COLO668 (cell line): ENCODE measurements around the gene ADAMTS9.
A peak's percentile ranks its signal among the peaks of the same experiment; 100 is the strongest.

Experiments used
- DNase-seq: peaks from one replicate; lab custom pipeline; 2025; ENCODE audit not compliant: unreplicated experiment; lab: John Stamatoyannopoulos, UW

ADAMTS9 gene

GRCh38 chr3:64655160-64655559 is 32.6 kb downstream of the ADAMTS9 start:
- no peak for DNase-seq

GRCh38 chr3:64654013-64654412 is 33.8 kb downstream of the ADAMTS9 start:
- no peak for DNase-seq

- DNase-seq, result no peak
These were observed 34.7 kb downstream of the ADAMTS9 start for GRCh38 chr3:64653101-64653500.

- DNase-seq, result no peak
These were observed 36.0 kb downstream of the ADAMTS9 start for GRCh38 chr3:64651741-64652241.

GRCh38 chr3:64651303-64651702 is 36.5 kb downstream of the ADAMTS9 start:
- no peak for DNase-seq

- no peak for DNase-seq
These were observed 37.1 kb downstream of the ADAMTS9 start for GRCh38 chr3:64650715-64651114.

GRCh38 chr3:64650096-64650622 is 37.6 kb downstream of the ADAMTS9 start:
- peak; percentile 32 for DNase-seq

DNA sequence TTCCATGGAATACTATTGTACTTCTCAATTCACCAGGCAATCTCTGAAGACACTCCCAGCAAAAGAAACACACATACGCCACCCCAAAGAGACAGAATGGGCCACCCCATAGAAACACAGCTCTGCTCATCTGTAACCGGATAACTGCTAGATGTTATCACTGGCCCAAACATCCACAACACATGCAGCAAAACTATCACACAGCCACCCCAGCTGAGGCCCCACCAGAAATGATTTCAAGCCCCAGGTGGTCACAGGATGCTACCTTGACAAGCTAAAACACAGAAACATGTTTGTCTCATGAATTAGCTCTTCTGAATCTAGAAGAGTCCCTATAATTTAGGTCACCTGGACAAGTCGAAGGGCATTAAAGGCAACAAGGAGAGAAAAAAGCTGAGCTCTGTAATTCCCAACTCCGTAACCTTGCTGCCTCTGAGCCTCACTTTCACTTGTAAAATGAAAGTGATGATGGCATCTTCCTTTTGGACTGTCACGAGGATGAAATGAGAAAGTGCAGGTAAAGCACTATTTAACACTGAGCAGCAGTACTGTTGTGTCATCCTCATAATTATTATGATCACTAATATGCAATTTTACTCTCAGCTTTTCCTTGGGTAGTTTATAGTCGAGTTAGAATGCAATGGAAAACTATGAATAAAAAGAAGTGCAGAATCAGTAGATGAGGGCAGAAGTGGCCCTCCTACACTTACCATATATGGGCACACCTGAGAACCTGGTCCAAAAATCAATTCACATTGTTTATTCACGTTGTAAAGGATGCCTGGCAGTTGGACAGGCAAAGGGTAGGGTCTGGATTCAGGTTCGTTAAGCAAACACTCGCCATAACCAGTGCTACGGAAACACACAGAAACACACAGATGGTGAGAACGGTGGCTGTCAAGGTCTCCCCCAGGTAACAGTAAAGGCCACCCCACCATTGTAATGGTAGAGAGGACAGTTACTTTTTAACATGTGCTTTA is 38.6 kb downstream of the ADAMTS9 start:
- peak; percentile 1 for DNase-seq

DNA sequence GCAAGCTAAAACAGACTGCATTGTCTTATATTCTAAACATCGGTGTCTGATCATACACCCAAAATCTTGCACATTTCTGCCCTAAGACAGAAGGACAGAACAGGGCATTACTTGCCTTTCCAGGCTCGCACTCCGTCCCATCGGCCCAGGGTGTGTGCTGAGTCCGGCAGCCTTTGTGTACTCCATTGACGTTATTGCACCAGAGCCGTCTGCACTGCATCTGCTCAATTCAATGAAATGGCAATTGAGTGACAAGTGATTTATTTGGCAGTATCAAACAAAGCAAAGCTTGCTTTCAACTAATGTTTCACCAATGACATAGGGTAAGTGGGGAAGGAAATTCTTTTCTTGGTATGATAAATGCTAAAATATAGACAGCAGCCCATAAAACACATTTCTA is 40.0 kb downstream of the ADAMTS9 start:
- DNase-seq, result no peak

DNA sequence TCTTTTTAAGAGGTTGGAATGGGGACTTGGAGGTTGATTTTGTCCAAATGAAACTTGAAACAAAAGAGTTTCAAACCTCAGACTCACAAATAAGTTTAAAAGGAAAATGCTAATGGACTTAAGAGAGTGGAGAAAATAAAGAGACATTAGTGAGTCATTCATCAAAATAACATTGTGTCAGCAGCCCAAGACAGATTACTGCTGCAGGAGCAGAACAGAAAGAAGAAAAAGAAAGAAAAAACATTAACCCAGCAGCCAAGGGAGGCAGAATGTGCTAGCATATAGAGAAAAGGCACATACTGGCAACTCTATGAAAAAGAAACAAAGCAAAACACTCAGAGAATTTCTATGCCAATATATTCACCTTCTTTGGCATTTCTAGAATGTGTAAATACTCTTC is 42.6 kb downstream of the ADAMTS9 start:
- DNase-seq, result no peak

DNA sequence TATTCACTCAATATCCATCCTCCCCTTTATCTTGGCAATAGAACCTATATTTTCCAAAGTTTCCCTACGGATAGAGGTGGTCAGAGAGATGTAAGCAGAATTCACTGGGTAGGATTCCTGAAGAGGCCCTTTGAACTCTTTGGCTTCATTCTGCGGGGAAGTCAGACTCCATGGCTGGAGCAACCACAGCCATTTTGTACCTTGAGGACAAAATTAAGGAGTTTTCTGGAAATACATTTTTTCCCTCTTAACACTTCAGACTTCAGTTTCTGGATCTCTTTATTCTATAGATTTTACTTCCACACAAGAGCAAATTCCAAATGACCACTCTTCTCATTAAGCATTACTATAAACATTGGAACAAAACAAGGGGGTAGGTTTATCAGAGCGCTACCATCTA is 43.3 kb downstream of the ADAMTS9 start:
- DNase-seq, result no peak

GRCh38 chr3:64642327-64643151 is 45.3 kb downstream of the ADAMTS9 start:
- no peak for DNase-seq

- no peak for DNase-seq
These were observed 48.8 kb downstream of the ADAMTS9 start for GRCh38 chr3:64638981-64639481.

- no peak for DNase-seq
These were observed 49.3 kb downstream of the ADAMTS9 start for GRCh38 chr3:64638511-64638910.

- no peak for DNase-seq
These were observed 53.4 kb downstream of the ADAMTS9 start for GRCh38 chr3:64634417-64634816.

DNA sequence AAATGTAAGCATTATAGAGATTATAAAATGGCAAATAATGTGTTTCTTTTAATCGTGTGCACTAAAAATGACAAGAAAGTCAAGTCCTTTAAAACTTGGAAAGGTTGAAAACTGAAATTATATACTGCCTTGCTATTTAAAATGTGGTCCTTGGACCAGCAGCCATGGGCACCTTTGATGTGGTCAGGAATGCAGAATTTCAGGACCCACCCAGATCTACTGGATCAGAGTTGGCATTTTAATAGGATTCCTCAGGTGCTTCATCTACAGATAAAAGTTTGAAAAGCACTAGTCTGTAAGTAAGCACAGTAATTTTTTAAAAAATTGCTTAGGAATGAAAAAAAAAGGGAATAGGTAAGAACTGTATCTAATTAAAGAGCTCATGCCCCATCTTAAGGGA is 55.8 kb downstream of the ADAMTS9 start:
- no peak for DNase-seq

- DNase-seq, result no peak
These were observed 60.1 kb downstream of the ADAMTS9 start for GRCh38 chr3:64627471-64628321.

DNA sequence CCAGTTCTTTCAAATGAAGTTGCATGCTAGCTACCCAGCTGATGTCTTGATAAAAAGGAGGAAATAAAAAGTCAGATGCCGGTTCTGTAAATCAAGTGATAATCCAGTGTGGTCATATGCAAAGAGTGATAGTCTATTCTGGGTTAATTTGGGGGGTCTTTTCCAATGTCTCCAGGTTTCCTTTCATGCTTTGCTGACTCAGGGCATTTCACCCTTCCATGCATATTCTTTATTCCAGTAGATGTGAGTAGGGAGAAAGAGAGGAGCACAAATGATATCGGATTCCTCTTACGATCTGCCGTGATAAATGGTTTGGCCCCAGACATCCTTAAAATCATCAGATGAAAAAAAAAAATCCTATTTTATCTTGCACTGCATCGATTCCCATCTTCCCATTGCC is 60.8 kb downstream of the ADAMTS9 start:
- no peak for DNase-seq

DNA sequence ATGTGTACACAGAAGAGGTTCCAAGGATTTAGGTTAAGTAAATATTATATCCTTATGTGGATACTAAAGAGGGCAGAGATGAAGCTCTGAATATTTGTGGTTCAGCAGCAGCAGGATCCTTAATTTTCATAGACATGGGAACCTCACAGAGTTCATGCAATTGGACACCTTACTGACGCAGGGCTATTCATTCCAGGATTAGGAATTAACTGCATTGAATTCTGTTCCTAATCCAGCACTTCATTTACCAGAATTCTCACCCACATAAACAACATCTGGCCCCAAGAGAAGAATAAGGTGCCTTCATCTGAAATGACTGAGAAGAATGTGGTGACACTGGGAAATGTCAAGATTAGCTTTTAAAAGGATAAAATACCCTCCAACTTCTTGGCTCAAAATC is 62.4 kb downstream of the ADAMTS9 start:
- no peak for DNase-seq

DNA sequence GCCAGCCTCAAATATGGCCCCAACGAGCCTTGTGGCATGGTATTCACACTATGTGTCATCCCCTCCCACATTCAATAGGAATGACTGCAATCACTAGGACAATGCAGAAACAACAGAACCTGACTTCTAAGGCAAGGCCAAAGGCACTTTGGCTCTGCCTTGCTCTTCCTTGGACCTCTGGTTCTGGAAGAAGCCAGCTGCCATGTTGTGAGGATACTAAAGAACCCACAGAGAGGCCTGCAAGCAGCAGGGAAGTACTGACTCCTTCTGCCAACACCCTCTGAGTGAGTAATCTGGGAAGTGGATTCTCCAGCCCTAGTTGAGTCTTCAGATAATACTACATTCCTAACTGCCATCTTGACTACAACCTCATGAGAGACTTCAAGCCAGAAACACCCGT is 64.7 kb downstream of the ADAMTS9 start:
- DNase-seq, result no peak
